ENCODE data around the gene MUC6.

GRCh38 chr11:995044-995751 lies 41.3 kb downstream of the MUC6 start:
- TF ChIP-seq TAF1 (IDR thresholded peaks at IDR 0.05; ENCODE audit: low read depth) = no peak
- no peak for TF ChIP-seq REST (IDR thresholded peaks at IDR 0.05; ENCODE audit: low read depth)
- TF ChIP-seq RAD21 (IDR thresholded peaks at IDR 0.05; ENCODE audit: low read depth) = no peak
- TF ChIP-seq, protein P1, sequence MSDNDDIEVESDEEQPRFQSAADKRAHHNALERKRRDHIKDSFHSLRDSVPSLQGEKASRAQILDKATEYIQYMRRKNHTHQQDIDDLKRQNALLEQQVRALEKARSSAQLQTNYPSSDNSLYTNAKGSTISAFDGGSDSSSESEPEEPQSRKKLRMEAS (IDR thresholded peaks at IDR 0.05) = no peak
- TF ChIP-seq YY1 (IDR thresholded peaks at IDR 0.05; ENCODE audit: low read depth) = no peak
- TF ChIP-seq CREB1 (IDR thresholded peaks at IDR 0.05; ENCODE audit: low read depth) = no peak
- TF ChIP-seq CEBPB (IDR thresholded peaks at IDR 0.05) = no peak

All from Ishikawa (cell line).